Body of pancreas (tissue), 4 donors: ENCODE data around the gene TUG1.

Source experiments
- CTCF ChIP-seq, 7 experiments: fragments of 450-650 bp in 4 of 7; fragments of 200-600 bp in 3 of 7; sonication (generic) in 3 of 7; IDR thresholded peaks; one replicate each; pipeline ENCODE4 v1.5.1; 2016 to 2019; ENCODE audit warnings: antibody characterized with exemption in 7 of 7
- POLR2A ChIP-seq, 3 donors: fragments of 450-650 bp; IDR thresholded peaks; one replicate each; pipeline ENCODE4 v1.6.1; 2016; ENCODE audit warnings: antibody characterized with exemption in 3 of 3, mild to moderate bottlenecking in 2 of 3

- TF ChIP-seq CTCF (IDR thresholded peaks at IDR 0.05), result no peak
- TF ChIP-seq POLR2A (IDR thresholded peaks at IDR 0.05), result no peak
Measured at GRCh38 chr22:31019191-31019930, 50.3 kb downstream of the TUG1 start.
